Mucosa of rectum (tissue), 2 donors: ENCODE data around the gene ZNF141.

ENCODE experiments used
- H3K27ac ChIP-seq, 2 donors: one replicate each; pipeline ENCODE4 v1.7.0; 2013; ENCODE audit warnings: inconsistent platforms in 2 of 2, low read depth in 2 of 2, low read length in 2 of 2
- H3K27me3 ChIP-seq, 2 donors: one replicate each; pipeline ENCODE4 v1.7.0; 2013; ENCODE audit warnings: low read length in 2 of 2; ENCODE audit not compliant: control insufficient read depth in 2 of 2, insufficient read depth in 2 of 2
- H3K36me3 ChIP-seq, 2 donors: one replicate each; pipeline ENCODE4 v1.7.0; 2013; ENCODE audit warnings: low read length in 2 of 2; ENCODE audit not compliant: control insufficient read depth in 2 of 2, insufficient read depth in 2 of 2
- H3K4me1 ChIP-seq, 2 donors: one replicate each; pipeline ENCODE4 v1.7.0; 2013; ENCODE audit warnings: low read length in 2 of 2, mild to moderate bottlenecking in 1 of 2; ENCODE audit not compliant: control insufficient read depth in 2 of 2, insufficient read depth in 2 of 2
- H3K4me3 ChIP-seq, 2 donors: one replicate each; pipeline ENCODE4 v1.7.0; 2013; ENCODE audit warnings: low read length in 2 of 2
- H3K9ac ChIP-seq, 2 donors: one replicate each; pipeline ENCODE4 v1.7.0; 2013; ENCODE audit warnings: low read length in 2 of 2, low read depth in 1 of 2, mild to moderate bottlenecking in 1 of 2
- H3K9me3 ChIP-seq, 2 donors: one replicate each; pipeline ENCODE4 v1.7.0; 2013; ENCODE audit warnings: low read length in 2 of 2; ENCODE audit not compliant: control insufficient read depth in 2 of 2
- donor health status: healthy.
- donor health status: Normal muscosa, but diverticular disease.

ZNF141 gene

DNA sequence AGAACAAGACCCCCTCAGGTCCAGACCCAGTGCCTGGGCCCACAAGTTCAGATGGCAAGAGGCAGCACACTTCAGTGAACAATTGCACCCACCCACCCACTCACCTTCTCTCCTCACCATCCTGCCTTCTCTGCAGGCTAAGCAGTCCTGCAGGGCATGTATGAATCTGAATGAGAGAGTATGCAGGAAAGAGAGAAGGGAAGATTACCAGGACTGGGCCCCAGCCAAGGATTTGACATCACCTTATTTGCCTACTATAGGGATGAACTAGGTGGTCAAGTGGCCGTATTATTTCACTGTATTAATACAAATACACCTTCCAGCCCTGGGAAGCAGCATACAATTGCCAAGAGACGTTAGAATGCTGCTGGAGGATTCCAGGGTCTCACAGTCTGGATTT is 2.1 kb upstream of the ZNF141 start:
- peaks cover 0 to 8% of the 10 kb centered on the region in 2 donors for H3K9me3 ChIP-seq
- H3K27me3 ChIP-seq, result no peaks in the 10 kb centered on the region
- H3K27ac ChIP-seq, result no peak overlapping the region
- no peaks in the 10 kb centered on the region for H3K36me3 ChIP-seq
- H3K9ac ChIP-seq, result no peak overlapping the region
- peaks cover 7 to 9% of the 10 kb centered on the region in 2 donors for H3K4me1 ChIP-seq
- peak overlapping the region in 1 of 2 donors; percentile 81 for H3K4me3 ChIP-seq

DNA sequence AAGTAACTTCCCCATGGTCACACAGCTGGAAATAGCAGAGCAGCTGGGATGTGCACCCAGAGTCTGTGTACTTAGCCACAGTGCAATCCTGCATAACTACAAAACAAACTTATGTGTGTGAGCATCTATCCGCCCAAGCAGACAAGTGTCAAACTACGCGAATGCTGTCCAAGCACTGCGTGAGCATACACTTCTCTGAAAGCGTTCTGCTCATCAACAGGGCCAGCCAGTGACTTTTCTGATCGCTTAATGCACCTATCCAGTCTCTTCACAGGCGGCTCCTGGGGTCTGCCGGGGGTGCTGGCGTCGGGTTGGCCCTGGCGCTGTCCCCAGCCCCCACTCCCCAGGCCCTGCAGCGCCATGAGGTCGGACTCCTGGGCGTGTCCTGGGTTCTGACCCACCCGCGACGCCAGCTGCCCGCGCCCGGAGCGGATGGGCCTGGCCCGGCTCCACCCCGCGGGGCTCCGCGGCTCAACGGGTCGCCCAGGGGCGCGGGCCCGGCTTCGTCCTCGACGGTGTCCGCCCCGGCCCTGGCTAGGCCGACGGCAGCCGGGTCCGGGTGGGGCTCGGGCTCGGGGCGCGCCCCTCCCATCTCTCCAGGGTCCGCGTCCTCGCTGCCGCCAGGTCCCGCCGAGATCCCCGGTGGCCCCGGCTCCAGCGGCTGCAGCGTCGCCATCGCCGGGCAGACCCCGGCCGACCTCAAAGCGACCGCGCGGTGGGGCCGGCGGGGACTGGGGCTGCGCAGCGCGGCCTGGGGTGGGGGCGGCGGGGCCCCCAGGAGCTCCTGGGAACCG is 1.3 kb upstream of the ZNF141 start:
- Histone ChIP-seq H3K4me3 (peak overlapping the region; percentile 81 to 86), H3K4me1 (peaks cover 7 to 9% of the 10 kb centered on the region in 2 donors), H3K36me3 (no peaks in the 10 kb centered on the region), H3K27me3 (no peaks in the 10 kb centered on the region), H3K9ac (peak overlapping the region; percentile 90 to 99), H3K27ac (peak overlapping the region; percentile 97 to 98), H3K9me3 (peaks cover 2 to 9% of the 10 kb centered on the region in 2 donors)

DNA sequence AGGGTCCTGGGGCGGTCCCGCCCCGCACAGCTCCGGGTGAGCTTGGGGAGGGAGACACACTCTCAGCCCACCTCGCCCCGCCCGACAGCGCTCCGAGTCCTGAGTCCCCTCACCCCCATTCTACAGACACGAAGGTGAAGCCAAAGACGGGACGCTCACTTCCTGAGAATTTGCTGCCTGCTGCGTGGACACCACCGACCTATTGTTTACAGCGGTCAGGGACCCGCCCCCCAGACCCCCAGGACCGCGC is 796 bp upstream of the ZNF141 start:
- Histone ChIP-seq H3K9me3 (peaks cover 5 to 11% of the 10 kb centered on the region in 2 donors), H3K27ac (peak overlapping the region; percentile 97 to 98), H3K4me3 (peak overlapping the region; percentile 81 to 86), H3K36me3 (peaks cover 0 to 4% of the 10 kb centered on the region in 2 donors), H3K27me3 (no peaks in the 10 kb centered on the region), H3K9ac (peak overlapping the region; percentile 90 to 99), H3K4me1 (peaks cover 7 to 9% of the 10 kb centered on the region in 2 donors)

DNA sequence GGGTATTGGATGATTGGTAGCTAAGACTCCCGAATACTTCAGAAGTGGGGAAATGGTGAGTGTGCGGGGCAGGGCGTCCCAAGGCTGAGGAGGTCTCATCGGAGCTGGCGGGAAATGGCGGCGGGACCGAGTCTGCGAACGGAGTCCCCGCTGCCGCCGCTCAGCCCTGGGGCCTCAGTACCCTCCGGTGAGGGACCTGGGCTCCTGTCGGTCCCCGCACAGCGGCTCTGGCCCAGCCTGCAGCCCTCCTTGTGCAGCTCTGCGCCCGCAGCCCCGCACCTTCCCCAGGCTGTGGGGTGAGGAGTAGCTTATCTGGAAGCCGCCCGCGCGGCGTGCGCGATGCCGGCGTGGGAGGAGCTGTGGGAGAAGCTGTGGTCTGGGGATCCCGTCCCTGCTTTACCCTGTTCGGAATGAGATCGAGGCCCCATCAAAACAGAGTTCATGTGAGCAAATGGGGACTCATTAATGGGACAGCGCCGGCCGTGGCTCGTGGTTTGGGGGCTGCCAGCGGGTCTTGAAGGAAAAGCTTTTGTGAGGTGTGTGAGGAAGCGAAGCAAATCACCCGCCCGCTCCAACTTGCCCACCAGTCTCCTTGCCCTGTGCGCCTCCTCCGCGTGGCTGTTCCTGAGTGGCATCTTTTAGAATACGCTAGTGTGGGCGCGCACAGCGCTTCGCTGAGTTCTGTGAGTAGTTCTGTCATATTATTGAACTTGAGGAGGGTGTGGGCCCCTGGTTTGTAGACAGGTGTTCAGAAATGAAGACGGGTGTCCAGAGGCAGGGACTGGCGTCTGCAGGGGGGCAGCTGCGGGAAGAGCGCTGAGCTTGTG is 531 bp downstream of the ZNF141 start:
- Histone ChIP-seq H3K27me3 (no peaks in the 10 kb centered on the region), H3K27ac (peak overlapping the region; percentile 97 to 98), H3K9ac (peak overlapping the region; percentile 91 to 99), H3K4me1 (peaks cover 7 to 9% of the 10 kb centered on the region in 2 donors), H3K36me3 (peaks cover 3 to 13% of the 10 kb centered on the region in 2 donors), H3K9me3 (peaks cover 8 to 16% of the 10 kb centered on the region in 2 donors), H3K4me3 (peak overlapping the region; percentile 81 to 86)

DNA sequence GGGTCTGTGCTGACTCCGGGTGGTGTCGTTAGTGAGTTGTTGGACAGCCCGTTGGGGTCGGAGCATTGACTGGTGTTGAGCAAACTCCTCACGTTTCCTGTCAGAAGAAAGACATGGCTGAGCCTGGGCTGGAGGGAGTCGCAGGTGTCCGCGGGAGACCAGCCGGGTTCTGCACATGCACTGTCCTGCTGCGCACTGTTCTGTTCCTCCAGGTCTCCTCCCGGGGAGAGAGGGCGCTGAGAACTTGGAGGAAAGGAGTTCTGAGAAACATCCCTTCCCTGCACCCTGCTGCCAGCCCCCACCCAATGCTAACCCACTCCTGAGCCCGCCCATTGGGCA is 1.1 kb downstream of the ZNF141 start:
- no peaks in the 10 kb centered on the region for H3K27me3 ChIP-seq
- peaks cover 8 to 16% of the 10 kb centered on the region in 2 donors for H3K9me3 ChIP-seq
- peak overlapping the region; percentile 81 to 86 for H3K4me3 ChIP-seq
- peaks cover 4 to 14% of the 10 kb centered on the region in 2 donors for H3K36me3 ChIP-seq
- H3K4me1 ChIP-seq, result peaks cover 7 to 9% of the 10 kb centered on the region in 2 donors
- H3K9ac ChIP-seq, result peak overlapping the region in 1 of 2 donors; percentile 99
- no peak overlapping the region for H3K27ac ChIP-seq

DNA sequence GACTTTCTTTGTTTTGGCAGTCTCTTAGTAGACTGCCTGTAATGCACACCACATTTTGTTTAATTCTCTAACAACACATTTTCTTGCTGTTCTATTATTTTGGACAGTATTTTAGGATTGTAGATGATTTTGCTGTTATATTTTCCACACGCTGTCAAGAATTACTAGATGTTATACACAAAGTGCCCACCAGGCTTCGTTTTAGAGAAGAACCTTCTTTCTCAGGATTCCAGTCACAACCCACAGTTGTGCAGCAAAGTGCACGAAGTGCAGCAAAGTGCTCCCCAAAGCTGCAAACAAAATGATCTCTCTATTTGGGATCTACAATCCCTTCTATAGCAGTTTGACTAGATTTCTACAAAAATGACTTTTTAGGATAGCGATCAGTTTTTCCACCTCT is 2.4 kb downstream of the ZNF141 start:
- Histone ChIP-seq H3K4me1 (peaks cover 7 to 9% of the 10 kb centered on the region in 2 donors), H3K36me3 (peaks cover 13 to 25% of the 10 kb centered on the region in 2 donors), H3K27me3 (no peaks in the 10 kb centered on the region), H3K4me3 (no peak overlapping the region), H3K27ac (no peak overlapping the region), H3K9ac (no peak overlapping the region), H3K9me3 (peaks cover 12 to 16% of the 10 kb centered on the region in 2 donors)

DNA sequence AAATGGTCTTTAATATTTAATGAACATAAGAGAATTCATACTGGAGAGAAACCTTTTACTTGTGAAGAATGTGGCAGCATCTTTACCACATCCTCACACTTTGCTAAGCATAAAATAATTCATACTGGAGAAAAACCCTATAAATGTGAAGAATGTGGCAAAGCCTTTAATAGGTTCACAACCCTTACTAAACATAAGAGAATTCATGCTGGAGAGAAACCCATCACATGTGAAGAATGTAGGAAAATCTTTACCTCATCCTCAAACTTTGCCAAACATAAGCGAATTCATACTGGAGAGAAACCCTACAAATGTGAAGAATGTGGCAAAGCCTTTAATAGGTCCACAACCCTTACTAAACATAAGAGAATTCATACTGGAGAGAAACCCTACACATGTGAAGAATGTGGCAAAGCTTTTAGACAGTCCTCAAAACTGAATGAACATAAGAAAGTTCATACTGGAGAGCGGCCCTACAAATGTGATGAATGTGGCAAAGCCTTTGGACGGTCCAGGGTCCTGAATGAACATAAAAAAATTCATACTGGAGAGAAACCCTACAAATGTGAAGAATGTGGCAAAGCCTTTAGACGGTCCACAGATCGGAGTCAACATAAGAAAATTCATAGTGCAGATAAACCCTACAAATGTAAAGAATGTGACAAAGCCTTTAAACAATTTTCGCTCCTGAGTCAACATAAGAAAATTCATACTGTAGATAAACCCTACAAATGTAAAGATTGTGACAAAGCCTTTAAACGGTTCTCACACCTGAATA is 35.6 kb downstream of the ZNF141 start:
- H3K36me3 ChIP-seq, result peaks cover 19 to 32% of the 10 kb centered on the region in 2 donors

DNA sequence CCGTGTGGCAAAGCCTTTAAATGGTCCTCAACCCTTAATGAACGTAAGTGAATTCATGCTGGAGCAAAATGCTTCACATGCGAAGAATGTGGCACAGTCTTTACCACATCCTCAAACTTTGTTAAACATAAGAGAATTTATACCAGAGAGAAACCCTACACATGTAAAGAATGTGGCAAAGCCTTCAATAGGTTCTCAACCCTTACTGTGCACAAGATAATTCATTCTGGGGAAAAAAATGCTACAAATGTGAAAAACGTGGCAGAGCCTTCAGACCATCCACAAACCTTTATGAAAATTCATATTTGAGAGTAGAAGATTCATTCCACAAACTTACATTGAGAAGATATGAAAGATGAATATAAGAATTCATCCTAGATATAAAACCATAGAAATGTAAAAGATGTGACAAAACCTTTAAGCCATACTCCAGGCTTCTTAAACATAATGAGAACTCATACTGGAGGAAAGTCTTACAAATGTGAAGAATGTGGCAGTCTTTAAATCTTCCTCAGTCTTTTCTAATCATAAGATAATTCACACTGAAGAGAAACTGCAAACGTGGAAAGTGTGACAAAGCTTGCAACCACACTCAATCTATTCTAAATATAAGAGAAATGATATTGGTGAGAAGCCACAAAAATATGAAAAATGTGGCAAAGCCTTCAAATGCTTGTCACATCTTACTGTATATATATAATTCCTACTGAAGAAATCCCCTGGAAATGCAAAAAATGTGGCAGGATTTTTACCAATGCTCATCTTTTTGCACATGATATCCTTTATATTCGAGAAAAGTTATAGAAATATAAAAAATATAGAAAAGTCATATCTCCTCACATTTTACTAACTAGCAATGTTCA is 36.9 kb downstream of the ZNF141 start:
- no peaks in the 10 kb centered on the region for H3K4me1 ChIP-seq
- H3K4me3 ChIP-seq, result no peak overlapping the region
- H3K27me3 ChIP-seq, result no peaks in the 10 kb centered on the region
- no peak overlapping the region for H3K9ac ChIP-seq
- H3K27ac ChIP-seq, result no peak overlapping the region
- H3K9me3 ChIP-seq, result peaks cover 62 to 68% of the 10 kb centered on the region in 2 donors
- H3K36me3 ChIP-seq, result peaks cover 17 to 23% of the 10 kb centered on the region in 2 donors

More for the DNA sequence above, 35.6 kb downstream of the ZNF141 start:
- Histone ChIP-seq H3K27me3 (no peaks in the 10 kb centered on the region), H3K27ac (no peak overlapping the region), H3K9ac (no peak overlapping the region), H3K4me1 (no peaks in the 10 kb centered on the region), H3K9me3 (peaks cover 59 to 76% of the 10 kb centered on the region in 2 donors), H3K4me3 (peak overlapping the region; percentile 23 to 35)

DNA sequence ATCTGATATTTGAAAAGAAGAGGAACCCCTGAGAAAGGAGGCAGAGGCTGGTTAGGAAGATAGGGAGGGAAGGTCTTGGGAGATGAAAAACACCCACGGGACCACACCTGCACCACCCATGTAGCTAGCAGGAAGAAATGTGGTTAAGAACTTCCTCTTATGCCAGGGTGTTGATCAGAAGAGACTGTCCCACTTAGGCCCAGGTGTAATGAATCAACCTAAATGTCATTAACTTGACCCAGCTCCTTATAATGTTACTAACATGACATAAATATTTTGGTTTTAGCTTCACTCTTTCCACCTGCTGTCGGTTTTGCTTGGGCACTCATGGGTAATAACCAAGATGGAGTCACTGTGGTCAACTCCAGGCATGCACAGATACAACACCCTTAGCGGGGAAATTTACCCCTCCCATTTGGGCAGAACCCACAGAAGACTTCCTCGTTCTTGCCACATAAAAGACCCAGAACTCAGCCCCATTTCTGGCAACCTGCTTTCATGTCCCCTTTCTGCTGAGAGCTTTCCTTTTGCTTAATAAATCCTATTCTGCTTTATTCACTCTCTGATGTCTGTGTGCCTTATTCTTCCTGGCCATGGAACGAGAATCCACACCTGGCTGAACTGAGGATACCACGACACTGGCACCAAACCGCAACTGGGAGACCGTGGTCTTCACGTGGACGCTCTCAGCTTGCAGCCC is 46.8 kb downstream of the ZNF141 start:
- Histone ChIP-seq H3K4me3 (peak overlapping the region; percentile 23 to 38), H3K4me1 (no peaks in the 10 kb centered on the region), H3K27me3 (no peaks in the 10 kb centered on the region), H3K36me3 (no peaks in the 10 kb centered on the region), H3K27ac (no peak overlapping the region), H3K9ac (no peak overlapping the region), H3K9me3 (peaks cover 42 to 43% of the 10 kb centered on the region in 2 donors)
